ENCODE measurements around the gene FERMT2.

Gene FERMT2

DNA sequence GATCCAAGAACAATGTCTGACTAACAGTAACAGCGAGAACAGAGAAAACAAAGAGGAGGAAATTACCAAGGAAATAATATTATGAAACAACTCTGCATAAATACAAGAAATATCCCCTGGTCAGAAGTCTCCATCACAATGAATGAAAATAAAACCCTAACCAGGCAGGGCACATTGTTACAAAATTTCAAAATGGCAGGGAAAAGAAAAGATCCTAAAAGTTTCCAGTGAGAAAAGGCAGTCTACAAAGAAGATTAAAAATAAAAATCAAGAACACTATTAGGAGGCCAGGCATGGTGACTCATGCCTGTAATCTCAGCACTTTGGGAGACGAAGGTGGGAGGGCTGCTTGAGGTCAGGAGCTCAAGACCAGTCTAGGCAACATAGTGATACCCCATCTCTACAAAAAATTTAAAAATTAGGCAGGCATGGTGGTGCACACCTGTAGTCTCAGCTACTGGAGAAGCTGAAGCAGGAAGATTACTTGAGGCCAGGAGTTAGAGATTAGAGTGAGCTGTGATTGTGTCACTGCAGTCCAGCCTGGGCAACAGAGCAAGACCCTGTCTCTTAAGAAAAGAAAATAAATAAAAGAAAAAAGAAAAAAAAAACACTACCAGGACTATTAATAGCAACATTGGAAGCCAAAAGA, 47.8 kb downstream of the FERMT2 start:
- DNase-seq (ENCODE audit: low read depth, low spot score): no peak

- no peak for DNase-seq (ENCODE audit: low read depth, low spot score)
These were observed 49.4 kb downstream of the FERMT2 start for GRCh38 chr14:52901357-52901980.

GRCh38 chr14:52900731-52901130, 50.1 kb downstream of the FERMT2 start:
- DNase-seq (ENCODE audit: low read depth, low spot score): no peak

- no peak for DNase-seq (ENCODE audit: low read depth, low spot score)
These were observed 52.4 kb downstream of the FERMT2 start for GRCh38 chr14:52898496-52898895.

GRCh38 chr14:52895000-52895399, 55.9 kb downstream of the FERMT2 start:
- DNase-seq (ENCODE audit: low read depth, low spot score): no peak

GRCh38 chr14:52891800-52892199, 59.0 kb downstream of the FERMT2 start:
- DNase-seq (ENCODE audit: low read depth, low spot score): no peak

GRCh38 chr14:52888839-52889838, 61.7 kb downstream of the FERMT2 start:
- DNase-seq (ENCODE audit: low read depth, low spot score): no peak

DNA sequence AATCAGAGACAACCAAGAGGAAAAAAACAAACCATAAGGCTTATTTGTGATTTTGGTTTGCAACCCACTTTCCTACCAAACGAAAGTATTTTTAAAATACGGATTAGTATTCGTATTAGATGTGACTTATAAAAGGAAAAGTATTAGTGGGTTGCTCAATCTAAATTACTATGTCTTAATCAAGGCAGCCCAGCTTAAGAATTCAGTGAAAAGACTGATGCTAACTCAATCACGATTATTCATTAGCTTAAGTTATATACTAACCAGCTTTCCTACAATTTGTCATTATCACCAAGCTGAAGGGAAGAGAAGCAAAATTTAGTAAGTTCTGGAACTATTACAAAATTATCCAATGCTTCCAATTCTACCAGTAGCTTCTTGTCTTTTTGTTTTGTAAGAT, 62.7 kb downstream of the FERMT2 start:
- DNase-seq (ENCODE audit: low read depth, low spot score): no peak

DNA sequence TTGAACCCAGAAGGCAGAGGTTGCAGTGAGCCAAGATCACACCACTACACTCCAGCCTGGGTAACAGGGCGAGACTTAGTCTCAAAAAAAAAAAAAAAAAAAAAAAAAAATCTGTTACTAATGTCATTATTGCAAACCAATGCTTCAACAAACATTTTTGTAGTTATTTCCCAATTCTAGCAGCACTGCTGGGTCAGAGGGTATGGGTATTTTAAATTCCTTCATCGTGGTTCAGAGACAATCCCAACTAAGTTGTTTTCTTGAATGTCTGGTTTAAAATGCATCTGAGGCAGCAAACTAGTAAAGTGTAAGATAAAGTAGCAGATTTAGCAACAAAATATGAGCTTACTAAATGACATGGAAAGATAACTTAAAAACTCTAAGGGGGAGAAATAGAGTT, 65.6 kb downstream of the FERMT2 start:
- DNase-seq (ENCODE audit: low read depth, low spot score): no peak

GRCh38 chr14:52883658-52884057, 67.2 kb downstream of the FERMT2 start:
- DNase-seq (ENCODE audit: low read depth, low spot score): no peak

DNA sequence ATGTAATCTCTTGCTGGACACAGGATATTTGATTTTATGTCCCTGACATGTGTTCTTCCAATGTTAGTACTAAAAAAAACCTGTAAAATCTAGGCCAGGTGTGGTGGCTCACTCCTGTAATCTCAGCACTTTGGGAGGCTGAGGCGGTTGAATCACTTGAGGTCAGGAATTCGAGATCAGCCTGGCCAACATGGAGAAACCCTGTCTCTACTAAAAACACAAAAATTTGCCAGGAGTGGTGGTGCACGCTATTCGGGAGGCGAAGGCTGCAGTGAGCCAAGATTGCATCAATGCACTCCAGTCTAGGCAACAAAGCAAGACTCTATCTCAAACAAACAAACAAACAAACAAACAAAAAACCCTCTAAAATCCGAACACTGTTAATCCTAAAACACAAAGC, 68.0 kb downstream of the FERMT2 start:
- no peak for DNase-seq (ENCODE audit: low read depth, low spot score)

- DNase-seq (ENCODE audit: low read depth, low spot score): no peak
These were observed 70.9 kb downstream of the FERMT2 start for GRCh38 chr14:52879958-52880357.

- no peak for DNase-seq (ENCODE audit: low read depth, low spot score)
These were observed 71.9 kb downstream of the FERMT2 start for GRCh38 chr14:52878946-52879345.

GRCh38 chr14:52878469-52878868, 72.4 kb downstream of the FERMT2 start:
- no peak for DNase-seq (ENCODE audit: low read depth, low spot score)

GRCh38 chr14:52877628-52878027, 73.2 kb downstream of the FERMT2 start:
- DNase-seq (ENCODE audit: low read depth, low spot score): no peak

DNA sequence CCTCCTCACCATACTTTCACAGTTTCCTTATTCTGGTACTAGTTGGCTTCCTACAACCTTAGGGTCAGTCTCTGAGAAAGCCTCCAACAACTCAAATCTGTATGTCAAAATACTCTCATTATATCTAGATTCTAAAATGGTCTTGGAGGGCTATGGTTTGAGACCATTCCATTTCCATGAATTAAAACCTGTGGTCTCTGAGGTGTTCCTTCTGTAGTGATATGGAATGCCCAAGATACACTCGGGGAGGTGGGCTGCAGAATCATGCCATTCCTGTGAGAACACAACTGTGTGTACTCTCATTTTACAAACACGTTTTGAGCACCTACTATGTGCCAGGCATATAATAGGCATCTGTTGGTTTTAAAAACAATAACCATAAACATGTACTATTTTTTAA, 74.0 kb downstream of the FERMT2 start:
- DNase-seq (ENCODE audit: low read depth, low spot score): no peak

- no peak for DNase-seq (ENCODE audit: low read depth, low spot score)
These were observed 74.5 kb downstream of the FERMT2 start for GRCh38 chr14:52876311-52876710.

DNA sequence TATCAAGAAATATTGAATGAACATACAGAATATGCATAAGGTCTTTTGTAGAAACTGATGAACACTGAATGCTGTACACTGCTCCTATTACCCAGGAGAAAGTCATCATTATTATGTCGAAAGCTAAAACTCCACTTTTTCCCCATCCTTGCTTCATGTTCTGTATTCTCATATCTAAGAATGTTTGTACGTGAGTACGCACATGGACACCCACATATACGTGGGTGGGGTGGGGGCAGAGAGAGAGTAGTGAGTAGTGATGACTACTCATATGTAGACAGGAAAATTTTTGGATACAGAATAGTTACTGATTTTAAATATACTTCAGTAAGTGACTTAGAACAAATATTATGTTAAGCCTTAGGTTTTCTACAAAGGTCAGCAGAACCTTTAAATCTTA, 75.1 kb downstream of the FERMT2 start:
- no peak for DNase-seq (ENCODE audit: low read depth, low spot score)

GRCh38 chr14:52874389-52874788, 76.5 kb downstream of the FERMT2 start:
- DNase-seq (ENCODE audit: low read depth, low spot score): no peak

DNA sequence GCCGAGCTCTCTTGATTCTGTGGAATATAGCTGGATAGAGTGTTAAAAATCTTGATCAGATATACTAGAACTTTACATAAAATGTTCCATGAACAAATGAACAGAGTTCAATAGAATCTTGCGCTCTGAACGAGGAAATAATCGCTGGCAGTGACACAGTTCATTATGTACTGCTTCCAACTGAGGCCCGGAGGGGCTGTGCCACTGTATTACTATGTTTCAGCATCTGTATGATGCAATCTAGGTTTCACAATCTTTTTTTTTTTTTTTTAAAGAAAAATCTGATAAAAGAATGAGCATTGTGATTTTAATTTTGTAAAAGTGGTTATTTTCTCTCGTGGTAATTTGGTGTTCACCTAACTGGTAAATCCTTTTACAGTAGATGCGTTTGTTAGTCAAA, 77.2 kb downstream of the FERMT2 start:
- DNase-seq (ENCODE audit: low read depth, low spot score): no peak

DNA sequence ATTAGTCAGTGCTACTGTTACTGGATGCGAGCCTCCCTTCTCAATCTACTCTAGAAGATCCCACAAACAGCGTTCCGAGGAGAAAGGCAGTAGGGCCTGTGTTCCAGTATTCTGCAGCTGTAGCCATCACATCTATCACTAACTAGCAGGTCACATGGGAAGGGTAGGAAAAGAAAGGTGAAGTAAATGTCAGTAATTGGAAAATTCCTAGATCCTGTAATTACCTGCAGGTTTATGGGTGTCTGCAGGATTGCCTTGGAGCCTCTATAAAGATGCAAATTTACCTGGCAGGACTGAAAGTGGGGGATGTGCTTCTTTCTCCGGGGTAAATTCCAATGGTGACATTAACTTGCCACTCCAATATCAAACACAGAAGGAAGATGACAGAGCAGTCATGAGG, 77.8 kb downstream of the FERMT2 start:
- no peak for DNase-seq (ENCODE audit: low read depth, low spot score)

GRCh38 chr14:52871606-52872005, 79.2 kb downstream of the FERMT2 start:
- no peak for DNase-seq (ENCODE audit: low read depth, low spot score)

Measured in smooth muscle cell of the brain vasculature (primary cell).